HEK293 (cell line): ENCODE results near the gene FILIP1L.

Experiments used
- CTCF ChIA-PET: fragments of 350-600 bp; formaldehyde crosslinking; extraction: SDS; loops from one replicate; lab custom pipeline; 2021; ENCODE audit warnings: antibody characterized with exemption; lab: Yijun Ruan, JAX
- POLR2A ChIA-PET: fragments of 300-600 bp; formaldehyde crosslinking; extraction: SDS; loops from one replicate; lab custom pipeline; 2020; ENCODE audit warnings: antibody characterized with exemption, inconsistent platforms; lab: Yijun Ruan, JAX
- H3K27ac ChIP-seq: fragments of 200-500 bp; sonication (Bioruptor generic); 2 replicates; pipeline ENCODE4 v1.5.1; 2014; ENCODE audit warnings: low read depth, low read length, control low read depth, inconsistent platforms; ENCODE audit errors: extremely low read depth
- H3K36me3 ChIP-seq, 2 experiments: fragments of 200-500 bp in 1 of 2; sonication (Bioruptor generic) in 1 of 2; 1 replicate in 1 of 2; 2 replicates in 1 of 2; pipeline ENCODE4 v1.5.1; 2014 to 2017; ENCODE audit warnings: inconsistent platforms in 2 of 2, low read length in 2 of 2; ENCODE audit not compliant: control insufficient read depth in 2 of 2, insufficient read depth in 1 of 2
- H3K4me1 ChIP-seq: fragments of 200-500 bp; sonication (Bioruptor generic); 2 replicates; pipeline ENCODE4 v1.5.1; 2014; ENCODE audit warnings: mild to moderate bottlenecking, low read length, inconsistent platforms; ENCODE audit not compliant: control insufficient read depth, insufficient read depth
- H3K4me3 ChIP-seq: 2 replicates; pipeline ENCODE4 v1.5.1; 2011; ENCODE audit warnings: low read depth, mild to moderate bottlenecking, control low read depth, low read length, moderate library complexity
- H3K9me3 ChIP-seq: fragments of 200-500 bp; sonication (Bioruptor generic); 2 replicates; pipeline ENCODE4 v1.5.1; 2014; ENCODE audit warnings: low read depth, low read length, inconsistent platforms; ENCODE audit not compliant: control insufficient read depth, insufficient read depth
- GLIS1 ChIP-seq: fragments of 450-650 bp; formaldehyde crosslinking; IDR thresholded peaks from 2 replicates; pipeline ENCODE4 v1.5.1; 2016; ENCODE audit warnings: missing biosample characterization, missing genetic modification characterization
- GLIS2 ChIP-seq: fragments of 450-650 bp; formaldehyde crosslinking; IDR thresholded peaks from 2 replicates; pipeline ENCODE4 v1.5.1; 2016; ENCODE audit warnings: missing biosample characterization, missing genetic modification characterization
- HOXA7 ChIP-seq: sonication (generic); formaldehyde crosslinking; IDR thresholded peaks from 2 replicates; pipeline ENCODE4 v1.8.1; 2022; ENCODE audit warnings: missing genetic modification reagents, borderline replicate concordance
- IKZF3 ChIP-seq: fragments of 450-650 bp; IDR thresholded peaks from 2 replicates; pipeline ENCODE4 v1.5.0; 2018; ENCODE audit warnings: missing biosample characterization, mild to moderate bottlenecking, missing genetic modification characterization, moderate library complexity
- KLF8 ChIP-seq: fragments of 450-650 bp; formaldehyde crosslinking; IDR thresholded peaks from 2 replicates; pipeline ENCODE4 v1.5.1; 2016; ENCODE audit warnings: missing biosample characterization, missing genetic modification characterization
- OVOL3 ChIP-seq: fragments of 450-650 bp; formaldehyde crosslinking; IDR thresholded peaks from 2 replicates; pipeline ENCODE4 v1.5.1; 2016; ENCODE audit warnings: missing biosample characterization, missing genetic modification characterization
- SCRT1 ChIP-seq: fragments of 450-650 bp; formaldehyde crosslinking; IDR thresholded peaks from 2 replicates; pipeline ENCODE4 v1.5.1; 2016; ENCODE audit warnings: missing biosample characterization, missing genetic modification characterization, borderline replicate concordance
- SCRT2 ChIP-seq: fragments of 450-650 bp; formaldehyde crosslinking; IDR thresholded peaks from 2 replicates; pipeline ENCODE4 v1.5.1; 2016; ENCODE audit warnings: missing biosample characterization, missing genetic modification characterization
- ZBTB17 ChIP-seq: fragments of 450-650 bp; formaldehyde crosslinking; IDR thresholded peaks from 2 replicates; pipeline ENCODE4 v1.5.1; 2016; ENCODE audit warnings: missing biosample characterization, missing genetic modification characterization
- ZIC2 ChIP-seq: fragments of 450-650 bp; formaldehyde crosslinking; IDR thresholded peaks from 2 replicates; pipeline ENCODE4 v1.5.1; 2016; ENCODE audit warnings: missing biosample characterization, missing genetic modification characterization
- ZNF138 ChIP-seq: fragments of 450-650 bp; formaldehyde crosslinking; IDR thresholded peaks from 2 replicates; pipeline ENCODE4 v1.5.1; 2016; ENCODE audit warnings: missing biosample characterization, missing genetic modification characterization, borderline replicate concordance
- ZNF155 ChIP-seq: fragments of 450-650 bp; formaldehyde crosslinking; IDR thresholded peaks from 2 replicates; pipeline ENCODE4 v1.5.1; 2016; ENCODE audit warnings: missing biosample characterization, missing genetic modification characterization
- ZNF2 ChIP-seq: fragments of 450-650 bp; formaldehyde crosslinking; IDR thresholded peaks from 2 replicates; pipeline ENCODE4 v1.5.1; 2016; ENCODE audit warnings: missing biosample characterization, missing genetic modification characterization
- ZNF239 ChIP-seq: fragments of 450-650 bp; formaldehyde crosslinking; IDR thresholded peaks from 2 replicates; pipeline ENCODE4 v1.5.1; 2016; ENCODE audit warnings: missing biosample characterization, missing genetic modification characterization
- ZNF248 ChIP-seq: fragments of 450-650 bp; formaldehyde crosslinking; IDR thresholded peaks from 2 replicates; pipeline ENCODE4 v1.5.1; 2017; ENCODE audit warnings: missing biosample characterization, missing genetic modification characterization
- ZNF433 ChIP-seq: fragments of 450-650 bp; formaldehyde crosslinking; IDR thresholded peaks from 2 replicates; pipeline ENCODE4 v1.5.1; 2016; ENCODE audit warnings: missing biosample characterization, missing genetic modification characterization, low read depth
- ZNF529 ChIP-seq: fragments of 450-650 bp; formaldehyde crosslinking; IDR thresholded peaks from 2 replicates; pipeline ENCODE4 v1.5.1; 2017; ENCODE audit warnings: missing genetic modification characterization, missing biosample characterization; ENCODE audit not compliant: insufficient replicate concordance
- ZNF600 ChIP-seq: fragments of 450-650 bp; formaldehyde crosslinking; IDR thresholded peaks from 2 replicates; pipeline ENCODE4 v1.5.1; 2016; ENCODE audit warnings: missing biosample characterization, missing genetic modification characterization
- ZNF677 ChIP-seq: fragments of 450-650 bp; IDR thresholded peaks from 2 replicates; pipeline ENCODE4 v1.5.0; 2018; ENCODE audit warnings: missing biosample characterization, mild to moderate bottlenecking, missing genetic modification characterization, moderate library complexity
- ZNF747 ChIP-seq: fragments of 450-650 bp; formaldehyde crosslinking; IDR thresholded peaks from 2 replicates; pipeline ENCODE4 v1.5.1; 2016; ENCODE audit warnings: missing biosample characterization, missing genetic modification characterization
- TF ChIP-seq, protein P1 (sequence below): fragments of 450-650 bp; formaldehyde crosslinking; IDR thresholded peaks from 2 replicates; pipeline ENCODE4 v1.5.1; 2017; ENCODE audit warnings: missing biosample characterization, missing genetic modification characterization
- TF ChIP-seq, protein P2 (sequence below): fragments of 450-650 bp; formaldehyde crosslinking; IDR thresholded peaks from 2 replicates; pipeline ENCODE4 v1.5.1; 2016; ENCODE audit warnings: missing biosample characterization, missing genetic modification characterization
- TF ChIP-seq, protein P3 (sequence below): fragments of 450-650 bp; formaldehyde crosslinking; IDR thresholded peaks from 2 replicates; pipeline ENCODE4 v1.5.1; 2016; ENCODE audit warnings: missing biosample characterization, missing genetic modification characterization
- TF ChIP-seq, protein P4 (sequence below): fragments of 450-650 bp; formaldehyde crosslinking; IDR thresholded peaks from 2 replicates; pipeline ENCODE4 v1.5.1; 2016; ENCODE audit warnings: missing biosample characterization, missing genetic modification characterization
- TF ChIP-seq, protein P5 (sequence below): fragments of 450-650 bp; formaldehyde crosslinking; IDR thresholded peaks from 2 replicates; pipeline ENCODE4 v1.5.1; 2016; ENCODE audit warnings: missing biosample characterization, missing genetic modification characterization

Gene FILIP1L

DNA sequence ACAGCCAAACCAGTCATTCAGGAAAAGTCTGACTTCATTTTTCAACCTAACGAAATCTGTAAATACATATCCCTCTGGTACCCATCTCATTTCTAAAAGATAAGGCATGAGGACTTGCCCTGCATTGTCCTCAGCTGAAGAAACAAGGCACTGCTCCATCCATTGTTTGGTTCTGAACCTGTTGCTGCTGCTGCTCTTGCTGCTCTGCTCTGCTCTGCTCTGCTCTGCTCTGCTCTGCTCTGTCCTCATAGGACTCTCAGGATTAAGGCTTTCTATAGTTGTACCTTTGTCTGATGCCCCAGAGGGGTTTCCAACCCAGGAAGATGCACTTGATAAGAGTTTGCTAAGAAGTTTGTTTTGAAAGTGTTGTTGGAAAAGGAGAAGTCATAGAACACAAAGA, 258.4 kb downstream of the FILIP1L start (continued):
- TF ChIP-seq, protein P1, sequence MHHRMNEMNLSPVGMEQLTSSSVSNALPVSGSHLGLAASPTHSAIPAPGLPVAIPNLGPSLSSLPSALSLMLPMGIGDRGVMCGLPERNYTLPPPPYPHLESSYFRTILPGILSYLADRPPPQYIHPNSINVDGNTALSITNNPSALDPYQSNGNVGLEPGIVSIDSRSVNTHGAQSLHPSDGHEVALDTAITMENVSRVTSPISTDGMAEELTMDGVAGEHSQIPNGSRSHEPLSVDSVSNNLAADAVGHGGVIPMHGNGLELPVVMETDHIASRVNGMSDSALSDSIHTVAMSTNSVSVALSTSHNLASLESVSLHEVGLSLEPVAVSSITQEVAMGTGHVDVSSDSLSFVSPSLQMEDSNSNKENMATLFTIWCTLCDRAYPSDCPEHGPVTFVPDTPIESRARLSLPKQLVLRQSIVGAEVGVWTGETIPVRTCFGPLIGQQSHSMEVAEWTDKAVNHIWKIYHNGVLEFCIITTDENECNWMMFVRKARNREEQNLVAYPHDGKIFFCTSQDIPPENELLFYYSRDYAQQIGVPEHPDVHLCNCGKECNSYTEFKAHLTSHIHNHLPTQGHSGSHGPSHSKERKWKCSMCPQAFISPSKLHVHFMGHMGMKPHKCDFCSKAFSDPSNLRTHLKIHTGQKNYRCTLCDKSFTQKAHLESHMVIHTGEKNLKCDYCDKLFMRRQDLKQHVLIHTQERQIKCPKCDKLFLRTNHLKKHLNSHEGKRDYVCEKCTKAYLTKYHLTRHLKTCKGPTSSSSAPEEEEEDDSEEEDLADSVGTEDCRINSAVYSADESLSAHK, result no peak
- TF ChIP-seq ZNF529 (tag by site-specific recombination) (no peak), SCRT2 (tag by site-specific recombination) (peak; percentile 94), ZNF433 (tag by site-specific recombination) (no peak), ZNF600 (peak; percentile 95), IKZF3 (tag by site-specific recombination) (no peak), GLIS2 (tag by site-specific recombination) (no peak), OVOL3 (tag by site-specific recombination) (no peak), ZBTB17 (tag by site-specific recombination) (peak; percentile 59; the same call in 1 of the 2 replicates), KLF8 (tag by site-specific recombination) (no peak), GLIS1 (tag by site-specific recombination) (no peak), ZIC2 (tag by site-specific recombination) (no peak), SCRT1 (peak; percentile 80; the same call in 1 of the 2 replicates), ZNF155 (tag by site-specific recombination) (no peak)
- TF ChIP-seq, protein P2, sequence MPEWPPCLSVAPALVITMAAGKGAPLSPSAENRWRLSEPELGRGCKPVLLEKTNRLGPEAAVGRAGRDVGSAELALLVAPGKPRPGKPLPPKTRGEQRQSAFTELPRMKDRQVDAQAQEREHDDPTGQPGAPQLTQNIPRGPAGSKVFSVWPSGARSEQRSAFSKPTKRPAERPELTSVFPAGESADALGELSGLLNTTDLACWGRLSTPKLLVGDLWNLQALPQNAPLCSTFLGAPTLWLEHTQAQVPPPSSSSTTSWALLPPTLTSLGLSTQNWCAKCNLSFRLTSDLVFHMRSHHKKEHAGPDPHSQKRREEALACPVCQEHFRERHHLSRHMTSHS (tag by site-specific recombination), result no peak
- TF ChIP-seq, protein P3, sequence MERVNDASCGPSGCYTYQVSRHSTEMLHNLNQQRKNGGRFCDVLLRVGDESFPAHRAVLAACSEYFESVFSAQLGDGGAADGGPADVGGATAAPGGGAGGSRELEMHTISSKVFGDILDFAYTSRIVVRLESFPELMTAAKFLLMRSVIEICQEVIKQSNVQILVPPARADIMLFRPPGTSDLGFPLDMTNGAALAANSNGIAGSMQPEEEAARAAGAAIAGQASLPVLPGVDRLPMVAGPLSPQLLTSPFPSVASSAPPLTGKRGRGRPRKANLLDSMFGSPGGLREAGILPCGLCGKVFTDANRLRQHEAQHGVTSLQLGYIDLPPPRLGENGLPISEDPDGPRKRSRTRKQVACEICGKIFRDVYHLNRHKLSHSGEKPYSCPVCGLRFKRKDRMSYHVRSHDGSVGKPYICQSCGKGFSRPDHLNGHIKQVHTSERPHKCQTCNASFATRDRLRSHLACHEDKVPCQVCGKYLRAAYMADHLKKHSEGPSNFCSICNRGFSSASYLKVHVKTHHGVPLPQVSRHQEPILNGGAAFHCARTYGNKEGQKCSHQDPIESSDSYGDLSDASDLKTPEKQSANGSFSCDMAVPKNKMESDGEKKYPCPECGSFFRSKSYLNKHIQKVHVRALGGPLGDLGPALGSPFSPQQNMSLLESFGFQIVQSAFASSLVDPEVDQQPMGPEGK (tag by site-specific recombination), result no peak
- TF ChIP-seq, all 188 proteins: peak for 4

DNA sequence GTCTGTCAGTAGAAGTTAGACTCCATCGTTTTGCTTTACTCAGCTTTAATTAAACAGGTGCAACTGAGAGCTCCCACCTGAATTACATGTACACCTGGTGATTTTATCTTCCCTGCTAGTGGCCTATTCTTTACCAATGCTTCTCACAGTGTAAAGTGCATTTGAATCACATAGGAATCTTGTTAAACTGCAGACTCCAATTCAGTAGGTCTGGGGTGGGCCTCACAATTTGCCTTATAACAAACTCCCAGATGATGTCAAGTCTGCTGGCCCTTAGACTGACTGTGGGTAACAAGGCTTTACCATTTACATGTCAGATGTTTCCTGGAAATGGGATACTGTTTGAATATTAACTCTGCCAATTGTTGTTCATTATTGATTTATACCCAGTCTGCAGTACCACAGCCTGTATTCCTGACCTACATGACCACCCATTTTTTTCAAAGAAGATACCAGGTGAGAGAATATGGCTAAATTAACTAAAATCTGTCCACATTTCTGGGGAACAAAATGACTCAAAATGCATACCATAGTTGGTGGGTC, 259.5 kb downstream of the FILIP1L start:
- Histone ChIP-seq H3K27ac (no peak overlapping the region), H3K4me1 (peaks cover 9% of the 10 kb centered on the region), H3K9me3 (no peaks in the 10 kb centered on the region), H3K36me3 (no peaks in the 10 kb centered on the region), H3K4me3 (no peak overlapping the region)
- ChIA-PET POLR2A (no interaction called here), CTCF (interaction anchor here (0.5 to 0.8 kb wide), 3 partner anchors 9 to 107 kb away, joined by 3 read pairs; no protein-coding TSS in a partner anchor)
- no peak for TF ChIP-seq KLF8 (tag by site-specific recombination)
- TF ChIP-seq HOXA7 (CRISPR knock-in tag), result no peak
- TF ChIP-seq ZNF747, result no peak
- no peak for TF ChIP-seq ZNF677 (tag by site-specific recombination)
- TF ChIP-seq ZNF248 (tag by site-specific recombination), result no peak
- TF ChIP-seq ZNF138 (tag by site-specific recombination), result no peak
- no peak for TF ChIP-seq ZNF2 (tag by site-specific recombination)
- no peak for TF ChIP-seq ZNF155 (tag by site-specific recombination)
- TF ChIP-seq, protein P4, sequence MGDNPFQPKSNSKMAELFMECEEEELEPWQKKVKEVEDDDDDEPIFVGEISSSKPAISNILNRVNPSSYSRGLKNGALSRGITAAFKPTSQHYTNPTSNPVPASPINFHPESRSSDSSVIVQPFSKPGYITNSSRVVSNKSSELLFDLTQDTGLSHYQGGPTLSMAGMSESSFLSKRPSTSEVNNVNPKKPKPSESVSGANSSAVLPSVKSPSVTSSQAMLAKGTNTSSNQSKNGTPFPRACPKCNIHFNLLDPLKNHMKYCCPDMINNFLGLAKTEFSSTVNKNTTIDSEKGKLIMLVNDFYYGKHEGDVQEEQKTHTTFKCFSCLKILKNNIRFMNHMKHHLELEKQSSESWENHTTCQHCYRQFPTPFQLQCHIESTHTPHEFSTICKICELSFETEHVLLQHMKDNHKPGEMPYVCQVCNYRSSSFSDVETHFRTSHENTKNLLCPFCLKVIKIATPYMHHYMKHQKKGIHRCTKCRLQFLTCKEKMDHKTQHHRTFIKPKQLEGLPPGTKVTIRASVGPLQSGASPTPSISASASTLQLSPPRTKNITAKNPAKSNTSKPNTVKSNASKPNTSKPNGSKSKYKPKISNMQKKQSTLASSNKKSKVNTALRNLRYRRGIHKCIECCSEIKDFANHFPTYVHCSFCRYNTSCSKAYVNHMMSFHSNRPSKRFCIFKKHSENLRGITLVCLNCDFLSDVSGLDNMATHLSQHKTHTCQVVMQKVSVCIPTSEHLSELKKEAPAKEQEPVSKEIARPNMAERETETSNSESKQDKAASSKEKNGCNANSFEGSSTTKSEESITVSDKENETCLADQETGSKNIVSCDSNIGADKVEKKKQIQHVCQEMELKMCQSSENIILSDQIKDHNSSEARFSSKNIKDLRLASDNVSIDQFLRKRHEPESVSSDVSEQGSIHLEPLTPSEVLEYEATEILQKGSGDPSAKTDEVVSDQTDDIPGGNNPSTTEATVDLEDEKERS (tag by site-specific recombination), result no peak
- TF ChIP-seq, protein P5, sequence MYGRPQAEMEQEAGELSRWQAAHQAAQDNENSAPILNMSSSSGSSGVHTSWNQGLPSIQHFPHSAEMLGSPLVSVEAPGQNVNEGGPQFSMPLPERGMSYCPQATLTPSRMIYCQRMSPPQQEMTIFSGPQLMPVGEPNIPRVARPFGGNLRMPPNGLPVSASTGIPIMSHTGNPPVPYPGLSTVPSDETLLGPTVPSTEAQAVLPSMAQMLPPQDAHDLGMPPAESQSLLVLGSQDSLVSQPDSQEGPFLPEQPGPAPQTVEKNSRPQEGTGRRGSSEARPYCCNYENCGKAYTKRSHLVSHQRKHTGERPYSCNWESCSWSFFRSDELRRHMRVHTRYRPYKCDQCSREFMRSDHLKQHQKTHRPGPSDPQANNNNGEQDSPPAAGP, result no peak
- no peak for TF ChIP-seq ZNF239 (tag by site-specific recombination)
